ENCODE results near the gene MMS22L. TPM values are rescaled to one million over a fixed set of nuclear protein-coding genes. Genes with fewer than 3 reads are reported as not detected.

The MMS22L gene
- total and polyA plus RNA-seq, 7 donors, result 0.60 to 9.7 (median 5.4) TPM

- H3K4me1 ChIP-seq, result no peaks in the 10 kb centered on the region
- peaks cover 0 to 2% (median 0%) of the 10 kb centered on the region in 4 donors for H3K9me3 ChIP-seq
- no peak for DNase-seq
- 70 to 72% methylated on average over 4 of the region's 4 CpGs for WGBS, 2 donors
- H3K4me3 ChIP-seq, result no peak overlapping the region
- intact Hi-C loops (cut with DNase I), result no loop called here
- H3K36me3 ChIP-seq, result no peaks in the 10 kb centered on the region
- no peaks in the 10 kb centered on the region for H3K27me3 ChIP-seq
- TF ChIP-seq EP300 (IDR thresholded peaks at IDR 0.05) (no peak), CTCF (IDR thresholded peaks at IDR 0.05) (no peak), POLR2AphosphoS5 (IDR thresholded peaks at IDR 0.05) (no peak), POLR2A (IDR thresholded peaks at IDR 0.05) (no peak)
- no peak overlapping the region for H3K27ac ChIP-seq
Observed at GRCh38 chr6:97128507-97128906, 154.5 kb downstream of the MMS22L start.

- no peaks in the 10 kb centered on the region for H3K36me3 ChIP-seq
- no peak overlapping the region for H3K27ac ChIP-seq
- peaks cover 0 to 7% (median 0%) of the 10 kb centered on the region in 4 donors for H3K9me3 ChIP-seq
- no peak overlapping the region for H3K4me3 ChIP-seq
- no peaks in the 10 kb centered on the region for H3K4me1 ChIP-seq
- intact Hi-C loops (cut with DNase I), result no loop called here
- no peaks in the 10 kb centered on the region for H3K27me3 ChIP-seq
- 63 to 66% methylated on average over 3 of the region's 3 CpGs for WGBS, 2 donors
- no peak for TF ChIP-seq EP300 (IDR thresholded peaks at IDR 0.05)
- no peak for TF ChIP-seq CTCF (IDR thresholded peaks at IDR 0.05)
- TF ChIP-seq POLR2AphosphoS5 (IDR thresholded peaks at IDR 0.05), result no peak
- no peak for DNase-seq
Observed at GRCh38 chr6:97123652-97124051, 159.4 kb downstream of the MMS22L start.

GRCh38 chr6:97123112-97123511 lies 159.9 kb downstream of the MMS22L start:
- no peak for DNase-seq
- TF ChIP-seq CTCF (IDR thresholded peaks at IDR 0.05), result no peak
- TF ChIP-seq POLR2AphosphoS5 (IDR thresholded peaks at IDR 0.05), result no peak
- no peak for TF ChIP-seq POLR2A (IDR thresholded peaks at IDR 0.05)
- TF ChIP-seq EP300 (IDR thresholded peaks at IDR 0.05), result no peak
- H3K36me3 ChIP-seq, result no peaks in the 10 kb centered on the region
- H3K27me3 ChIP-seq, result no peaks in the 10 kb centered on the region
- WGBS, 2 donors, result 80 to 81% methylated on average over 3 of the region's 3 CpGs
- no peak overlapping the region for H3K4me3 ChIP-seq
- H3K27ac ChIP-seq, result no peak overlapping the region
- no peaks in the 10 kb centered on the region for H3K4me1 ChIP-seq
- intact Hi-C loops (cut with DNase I), result no loop called here
- peaks cover 0 to 7% (median 0%) of the 10 kb centered on the region in 4 donors for H3K9me3 ChIP-seq

- no peak for TF ChIP-seq POLR2AphosphoS5 (IDR thresholded peaks at IDR 0.05)
- no peak for TF ChIP-seq EP300 (IDR thresholded peaks at IDR 0.05)
- no peak for TF ChIP-seq CTCF (IDR thresholded peaks at IDR 0.05)
- Histone ChIP-seq H3K4me3 (no peak overlapping the region), H3K9me3 (peaks cover 0 to 7% (median 0%) of the 10 kb centered on the region in 4 donors), H3K27ac (no peak overlapping the region), H3K36me3 (no peaks in the 10 kb centered on the region), H3K4me1 (no peaks in the 10 kb centered on the region), H3K27me3 (no peaks in the 10 kb centered on the region)
- intact Hi-C loops (cut with DNase I), result no loop called here
- WGBS, 2 donors, result 97 to 98% methylated on average over 2 of the region's 2 CpGs
- DNase-seq, result no peak
Observed at GRCh38 chr6:97120511-97120910, 162.5 kb downstream of the MMS22L start.

- intact Hi-C loops (cut with DNase I), result no loop called here
- no peaks in the 10 kb centered on the region for H3K9me3 ChIP-seq
- no peaks in the 10 kb centered on the region for H3K4me1 ChIP-seq
- no peaks in the 10 kb centered on the region for H3K27me3 ChIP-seq
- no peak for TF ChIP-seq EP300 (IDR thresholded peaks at IDR 0.05)
- no peak for TF ChIP-seq CTCF (IDR thresholded peaks at IDR 0.05)
- TF ChIP-seq POLR2A (IDR thresholded peaks at IDR 0.05), result no peak
- H3K27ac ChIP-seq, result no peak overlapping the region
- no peak for DNase-seq
- H3K4me3 ChIP-seq, result no peak overlapping the region
- no peaks in the 10 kb centered on the region for H3K36me3 ChIP-seq
Observed at GRCh38 chr6:97114645-97115044, 168.4 kb downstream of the MMS22L start.
